ENCODE measurements around the gene TEKTIP1. TPM values are rescaled to one million over a fixed set of nuclear protein-coding genes. Genes with fewer than 3 reads are reported as not detected.

TEKTIP1 gene
- total and polyA plus RNA-seq, 9 donors, result 0.54 to 5.6 (median 3.6) TPM; not detected in 2

- DNase-seq, result no peak
- Histone ChIP-seq H3K4me1 (ENCODE audit: insufficient read depth) (peaks cover 7% of the 10 kb centered on the region), H3K27me3 (no peaks in the 10 kb centered on the region), H3K9me3 (no peaks in the 10 kb centered on the region), H3K27ac (no peak overlapping the region), H3K36me3 (no peaks in the 10 kb centered on the region), H3K4me3 (no peak overlapping the region)
- WGBS, 3 donors, result 82 to 89% (median 84%) methylated on average over 7 of the region's 7 CpGs
- TF ChIP-seq CTCF (IDR thresholded peaks at IDR 0.05) (no peak), POLR2A (IDR thresholded peaks at IDR 0.05) (no peak), EP300 (IDR thresholded peaks at IDR 0.05) (no peak)
- intact Hi-C loops (cut with DNase I), result no loop called here
These were observed 31.6 kb downstream of the TEKTIP1 start for GRCh38 chr19:3570606-3571011.

DNA sequence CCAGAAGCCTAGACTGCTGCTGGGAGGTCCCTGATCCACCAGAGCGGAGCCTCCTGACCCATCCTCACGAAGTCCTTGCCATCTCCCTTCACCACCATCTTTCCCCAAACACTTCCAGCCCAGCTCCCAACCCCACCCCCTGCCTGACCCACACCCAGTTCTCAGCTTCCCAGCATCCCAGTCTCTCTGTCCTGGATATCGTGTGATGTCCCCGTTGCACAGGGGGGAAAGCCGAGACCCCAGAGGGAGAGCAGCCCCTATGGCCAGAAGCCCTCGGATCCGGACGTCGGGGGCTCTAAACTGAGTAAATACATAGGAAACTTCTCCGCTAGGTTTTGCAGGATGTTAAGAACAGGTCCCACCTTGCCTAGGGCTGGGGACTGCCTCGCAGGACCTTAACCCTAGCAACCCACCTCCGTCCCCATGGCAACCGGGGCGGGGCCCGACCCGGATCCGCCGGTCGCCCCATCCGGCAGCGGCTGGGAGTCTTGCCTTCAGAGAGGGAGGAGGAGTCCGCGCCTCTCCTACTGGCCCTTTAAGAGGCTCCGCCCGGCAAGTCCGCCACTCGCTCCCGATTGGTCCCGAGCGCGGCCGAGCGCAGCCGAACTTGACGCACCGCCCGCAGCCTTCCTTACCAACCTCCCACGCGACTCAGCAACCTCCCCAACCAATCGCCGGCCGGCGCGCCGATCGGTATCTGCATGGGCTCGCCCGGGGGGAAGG lies 33.3 kb downstream of the TEKTIP1 start:
- no peaks in the 10 kb centered on the region for H3K27me3 ChIP-seq
- WGBS, 3 donors, result 1 to 2% (median 1%) methylated on average over 26 to 48 of the region's 48 CpGs
- H3K4me1 ChIP-seq (ENCODE audit: insufficient read depth), result peaks cover 12% of the 10 kb centered on the region
- TF ChIP-seq CTCF (IDR thresholded peaks at IDR 0.05) (no peak), EP300 (IDR thresholded peaks at IDR 0.05) (no peak)
- H3K9me3 ChIP-seq, result no peaks in the 10 kb centered on the region
- intact Hi-C loops (cut with DNase I), result no loop called here
- peak; percentile 99 for DNase-seq
- H3K27ac ChIP-seq, result no peak overlapping the region
- H3K4me3 ChIP-seq, result peak overlapping the region; percentile 36
- H3K36me3 ChIP-seq, result no peaks in the 10 kb centered on the region

- 0 to 2% (median 1%) methylated on average over 10 to 30 of the region's 30 CpGs for WGBS, 3 donors
- no peaks in the 10 kb centered on the region for H3K27me3 ChIP-seq
- intact Hi-C loops (cut with DNase I), result no loop called here
These were observed 33.8 kb downstream of the TEKTIP1 start, which contains the start of gene HMG20B for GRCh38 chr19:3572855-3573161. TSS of gene HMG20B (plus strand) at chr19:3572944. CDS start at chr19:3573310, 366 bp downstream.

DNA sequence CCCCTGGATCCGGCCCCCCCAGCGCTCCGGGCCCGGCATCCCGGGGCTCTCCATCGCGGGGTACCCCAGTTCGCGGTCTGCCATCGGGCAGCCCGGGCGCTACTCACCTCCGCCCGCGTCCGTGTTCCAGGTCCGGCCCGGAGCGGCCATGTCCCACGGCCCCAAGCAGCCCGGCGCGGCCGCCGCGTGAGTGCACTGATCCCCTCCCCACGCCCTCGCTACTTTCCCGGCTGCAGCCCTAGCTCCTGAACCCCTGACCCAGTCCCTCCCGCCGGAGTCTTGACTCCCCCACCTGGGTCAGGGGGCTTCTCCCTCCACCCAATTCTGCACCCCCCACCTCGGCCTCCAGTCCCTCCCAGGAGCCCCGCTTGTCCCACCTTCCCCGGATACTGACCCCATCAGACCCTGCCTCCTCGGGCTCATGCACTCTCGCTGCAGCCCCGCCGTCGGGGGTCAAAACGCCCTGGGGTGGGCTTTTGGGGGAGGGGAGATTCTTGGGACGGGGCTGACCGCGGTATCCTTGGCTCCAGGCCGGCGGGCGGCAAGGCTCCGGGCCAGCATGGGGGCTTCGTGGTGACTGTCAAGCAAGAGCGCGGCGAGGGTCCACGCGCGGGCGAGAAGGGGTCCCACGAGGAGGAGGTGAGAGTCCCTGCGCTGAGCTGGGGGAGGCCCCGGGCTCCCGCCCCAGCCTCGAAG lies 34.3 kb downstream of the TEKTIP1 start:
- intact Hi-C loops (cut with DNase I), result no loop called here
- WGBS, 3 donors, result 0 to 1% (median 0%) methylated on average over 44 to 60 of the region's 60 CpGs

More at GRCh38 chr19:3572855-3573161, 33.8 kb downstream of the TEKTIP1 start, which contains the start of gene HMG20B:
- H3K36me3 ChIP-seq, result no peaks in the 10 kb centered on the region
- peak within 1 kb of the TSS; percentile 92 for H3K4me3 ChIP-seq
- no peaks in the 10 kb centered on the region for H3K9me3 ChIP-seq
- DNase-seq, result no peak
- peak within 1 kb of the TSS in 1 of 2 donors; percentile 35 for H3K27ac ChIP-seq
- H3K4me1 ChIP-seq (ENCODE audit: insufficient read depth), result peaks cover 12% of the 10 kb centered on the region
- TF ChIP-seq CTCF (IDR thresholded peaks at IDR 0.05), result no peak
- TF ChIP-seq POLR2A (IDR thresholded peaks at IDR 0.05), result no peak
- TF ChIP-seq EP300 (IDR thresholded peaks at IDR 0.05), result no peak

More for the DNA sequence above, 34.3 kb downstream of the TEKTIP1 start:
- Histone ChIP-seq H3K9me3 (no peaks in the 10 kb centered on the region), H3K4me3 (peak overlapping the region; percentile 92), H3K27me3 (no peaks in the 10 kb centered on the region), H3K36me3 (no peaks in the 10 kb centered on the region), H3K27ac (peak overlapping the region in 1 of 2 donors; percentile 35), H3K4me1 (ENCODE audit: insufficient read depth) (peaks cover 12% of the 10 kb centered on the region)
- no peak for TF ChIP-seq POLR2A (IDR thresholded peaks at IDR 0.05)
- no peak for TF ChIP-seq CTCF (IDR thresholded peaks at IDR 0.05)
- no peak for TF ChIP-seq EP300 (IDR thresholded peaks at IDR 0.05)
- peak in 1 of 5 donors; percentile 37 for DNase-seq
